ENCODE measurements around the gene RNF220.

- TF ChIP-seq CTCF (IDR thresholded peaks at IDR 0.05; ENCODE audit: low read length) (no peak), EZH2 (IDR thresholded peaks at IDR 0.05; ENCODE audit: borderline replicate concordance, low read length) (no peak)
Measured at GRCh38 chr1:44366371-44366975, 38.6 kb upstream of the RNF220 start.
